ENCODE data around the gene BACE2.
"Not testable (repeated sequence)": the region's sequence is repeated elsewhere in the genome, so short reads cannot be mapped to it uniquely, and the experiment has no call there.

BACE2 gene

GRCh38 chr21:41185802-41186201 is 17.8 kb downstream of the BACE2 start:
- no peak for DNase-seq (ENCODE audit: low spot score)

GRCh38 chr21:41186755-41187536 is 19.0 kb downstream of the BACE2 start:
- DNase-seq (ENCODE audit: low spot score) = no peak

DNA sequence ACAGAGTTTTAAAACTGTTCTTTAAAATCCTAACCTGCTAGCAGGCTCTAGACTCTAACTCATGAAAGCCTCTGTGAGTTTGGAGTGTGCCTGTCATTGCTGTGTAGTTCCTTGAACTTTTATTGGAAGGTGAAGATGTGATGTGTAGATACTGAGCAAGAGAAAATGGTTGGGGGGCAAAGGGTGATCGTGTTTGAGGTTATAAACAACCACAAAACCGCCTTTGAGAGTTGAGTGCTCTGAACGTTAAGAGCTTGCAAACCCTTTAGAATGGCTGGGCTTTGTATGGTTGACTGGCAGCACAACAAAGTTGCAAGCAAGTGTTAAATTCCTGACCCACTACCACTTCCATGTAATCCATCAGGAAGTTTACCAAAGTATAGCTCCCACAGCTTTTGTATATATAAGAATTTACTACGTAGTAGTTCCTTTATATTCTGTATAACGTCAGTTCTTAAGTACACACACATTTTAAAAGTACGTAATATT is 19.6 kb downstream of the BACE2 start:
- DNase-seq (ENCODE audit: low spot score) = no peak

GRCh38 chr21:41188486-41189149 is 20.7 kb downstream of the BACE2 start:
- no peak for DNase-seq (ENCODE audit: low spot score)

GRCh38 chr21:41189150-41189745 is 21.3 kb downstream of the BACE2 start:
- DNase-seq (ENCODE audit: low spot score) = no peak

- not testable (repeated sequence) for DNase-seq (ENCODE audit: low spot score)
These were observed 24.6 kb downstream of the BACE2 start for GRCh38 chr21:41192552-41192951.

- no peak for DNase-seq (ENCODE audit: low spot score)
These were observed 27.4 kb downstream of the BACE2 start for GRCh38 chr21:41195311-41195710.

DNA sequence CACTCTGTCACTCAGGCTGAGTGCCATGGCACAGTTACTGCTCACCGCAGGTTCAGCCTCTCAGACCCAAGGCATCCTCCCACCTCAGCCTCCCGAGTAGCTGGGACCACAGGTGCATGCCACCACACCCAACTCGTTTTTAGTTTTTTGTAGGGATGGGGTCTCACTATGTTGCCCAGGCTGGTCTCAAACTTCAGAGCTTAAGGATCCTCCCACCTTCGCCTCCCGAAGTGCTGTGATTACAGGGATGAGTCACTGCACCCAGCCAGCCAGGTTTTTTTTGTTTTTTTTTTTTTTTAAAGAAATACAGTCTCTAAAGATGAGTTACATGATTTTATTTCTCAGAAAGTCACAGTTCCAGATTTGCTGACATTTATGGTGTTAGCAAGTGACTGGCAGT is 29.0 kb downstream of the BACE2 start:
- DNase-seq (ENCODE audit: low spot score) = no peak

DNA sequence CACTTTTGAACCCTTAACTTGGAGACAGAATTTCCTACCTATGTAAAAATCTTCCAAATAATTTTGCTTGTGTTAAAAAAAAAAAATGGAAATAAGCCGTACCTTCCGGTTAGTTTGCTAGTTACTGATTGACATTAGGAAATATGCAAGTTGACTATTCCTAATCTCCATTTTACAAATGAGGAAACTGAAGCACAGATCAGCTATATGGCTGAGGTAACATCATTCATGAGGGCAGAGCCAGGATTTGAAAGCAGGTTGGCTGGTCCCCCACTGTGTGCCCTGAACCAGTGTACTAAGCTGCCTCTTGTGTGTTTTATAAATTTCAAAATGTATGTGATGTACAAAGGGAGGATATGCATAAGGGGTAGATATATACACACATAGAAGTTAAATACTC is 29.6 kb downstream of the BACE2 start:
- no peak for DNase-seq (ENCODE audit: low spot score)

DNA sequence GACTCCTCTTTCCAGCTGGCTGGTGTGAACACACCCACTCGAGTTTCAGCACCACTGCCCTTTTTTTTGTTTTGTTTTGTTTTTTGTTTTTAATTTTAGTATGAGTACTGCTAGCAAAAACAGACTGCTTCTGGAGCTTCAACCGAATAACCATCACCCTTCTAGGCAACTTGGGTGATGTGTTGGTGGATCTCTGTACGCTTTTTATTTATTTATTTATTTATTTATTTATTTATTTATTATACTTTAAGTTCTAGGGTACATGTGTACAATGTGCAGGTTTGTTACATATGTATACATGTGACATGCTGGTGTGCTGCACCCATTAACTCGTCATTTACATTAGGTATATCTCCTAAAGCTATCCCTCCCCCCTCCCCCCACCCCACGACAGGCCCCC is 30.7 kb downstream of the BACE2 start:
- DNase-seq (ENCODE audit: low spot score) = not testable (repeated sequence)

GRCh38 chr21:41199123-41199522 is 31.2 kb downstream of the BACE2 start:
- no peak for DNase-seq (ENCODE audit: low spot score)

GRCh38 chr21:41199588-41199987 is 31.6 kb downstream of the BACE2 start:
- DNase-seq (ENCODE audit: low spot score) = no peak

DNA sequence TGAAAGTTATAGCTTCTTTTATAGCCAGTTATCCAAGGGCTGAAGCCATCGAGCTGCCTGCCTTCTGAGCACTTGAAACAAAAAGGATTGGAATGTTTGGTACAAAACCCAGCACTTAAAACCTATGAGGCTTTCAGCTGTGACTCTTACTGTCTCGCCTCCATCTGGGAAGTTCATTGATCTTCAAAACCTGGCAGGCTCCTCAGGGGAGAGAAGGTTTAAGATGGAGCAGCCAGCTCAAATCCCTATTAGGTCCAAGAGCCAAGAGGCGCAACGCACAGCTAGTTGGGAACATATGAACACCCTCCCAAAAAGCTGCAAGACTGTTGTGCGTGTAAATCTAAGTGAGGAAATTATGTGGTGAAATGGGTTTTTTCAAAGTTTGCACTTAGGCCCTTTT is 33.4 kb downstream of the BACE2 start:
- DNase-seq (ENCODE audit: low spot score) = no peak

DNA sequence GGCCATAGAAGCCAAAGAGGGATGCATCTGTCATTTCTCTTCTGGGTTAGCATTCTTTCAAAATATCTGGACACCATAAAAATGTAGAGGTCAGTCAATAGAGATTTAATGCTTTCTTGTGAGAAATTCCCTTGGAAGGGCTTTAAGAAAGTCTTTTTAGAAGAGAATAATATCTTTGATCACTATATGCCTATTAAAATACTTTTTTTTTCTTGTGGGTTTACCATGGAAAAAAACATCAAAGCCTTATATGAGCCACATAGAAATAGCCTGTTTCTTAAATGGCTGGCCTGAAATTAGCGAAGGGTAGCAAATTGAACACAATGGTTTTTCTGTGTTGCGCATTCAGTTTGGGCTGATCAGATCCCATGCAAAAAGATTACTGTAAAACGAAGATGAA is 36.8 kb downstream of the BACE2 start:
- no peak for DNase-seq (ENCODE audit: low spot score)

DNA sequence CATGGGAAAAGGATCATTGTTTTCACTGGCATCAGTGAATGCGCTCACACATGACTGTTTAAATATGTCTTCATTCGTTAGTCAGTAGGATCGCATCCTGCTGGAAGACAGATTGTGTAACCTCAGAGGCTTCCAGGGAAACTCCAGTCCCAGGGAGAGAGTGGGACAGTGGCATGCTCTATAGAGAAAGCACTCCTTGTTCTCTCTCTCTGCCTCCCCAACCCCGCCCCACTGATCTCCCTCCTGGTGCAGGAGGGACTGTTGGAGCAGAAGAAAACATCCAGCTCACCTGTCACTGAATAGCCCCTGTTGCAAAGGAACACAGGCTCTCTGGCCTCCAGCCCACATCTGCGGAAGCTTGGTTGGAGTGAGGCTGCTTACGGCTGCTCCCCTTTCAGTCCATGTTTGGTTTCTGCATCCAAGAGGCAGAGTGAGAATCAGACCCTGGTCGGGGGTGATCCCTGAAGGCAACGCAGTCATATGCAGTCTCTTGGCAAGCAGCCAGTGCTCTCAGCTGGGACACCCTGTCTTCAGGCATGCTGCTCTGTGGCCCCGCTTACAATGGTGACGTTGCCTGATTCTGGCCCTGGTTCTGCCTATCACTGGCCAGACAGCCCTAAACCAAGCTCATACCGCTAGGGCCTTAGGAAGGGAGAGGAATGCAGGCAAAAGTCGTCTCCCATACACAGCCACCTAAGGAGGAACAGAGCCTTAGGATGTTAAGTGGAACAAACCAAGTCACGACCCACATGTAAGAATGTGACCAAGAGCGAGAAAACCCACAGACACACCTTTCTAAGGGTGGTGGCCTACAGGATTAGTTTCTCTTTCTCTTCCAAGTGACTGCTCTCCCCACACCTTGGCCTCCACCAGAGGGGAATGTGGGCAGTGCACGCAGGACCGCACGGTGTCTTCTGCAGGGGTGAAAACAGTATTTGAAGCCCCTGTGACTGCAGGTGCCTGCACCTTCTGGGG is 39.7 kb downstream of the BACE2 start:
- DNase-seq (ENCODE audit: low spot score) = no peak

DNA sequence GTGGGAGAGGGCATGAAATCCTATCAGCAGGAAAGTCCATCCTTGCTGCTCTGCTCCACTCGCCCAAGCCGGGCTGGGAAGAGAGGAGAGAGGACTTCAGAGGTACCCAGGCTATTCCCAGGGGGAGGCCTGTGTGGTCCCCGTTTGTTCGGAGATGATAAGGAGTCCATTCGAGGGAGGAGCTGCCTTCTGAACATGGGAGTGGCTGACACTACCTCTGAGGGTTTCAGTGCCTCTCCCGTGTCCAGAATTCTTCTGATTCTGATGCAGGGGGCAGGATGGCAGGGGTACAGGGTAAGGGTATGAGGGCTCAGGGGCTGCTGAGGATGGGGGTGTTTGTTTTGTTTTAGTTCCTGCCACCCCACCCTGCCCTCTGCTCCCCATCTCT is 40.4 kb downstream of the BACE2 start:
- no peak for DNase-seq (ENCODE audit: low spot score)

GRCh38 chr21:41209016-41209619 is 41.2 kb downstream of the BACE2 start:
- DNase-seq (ENCODE audit: low spot score) = no peak

- DNase-seq (ENCODE audit: low spot score) = no peak
These were observed 42.6 kb downstream of the BACE2 start for GRCh38 chr21:41210426-41211059.

GRCh38 chr21:41211060-41211805 is 43.3 kb downstream of the BACE2 start:
- no peak for DNase-seq (ENCODE audit: low spot score)

DNA sequence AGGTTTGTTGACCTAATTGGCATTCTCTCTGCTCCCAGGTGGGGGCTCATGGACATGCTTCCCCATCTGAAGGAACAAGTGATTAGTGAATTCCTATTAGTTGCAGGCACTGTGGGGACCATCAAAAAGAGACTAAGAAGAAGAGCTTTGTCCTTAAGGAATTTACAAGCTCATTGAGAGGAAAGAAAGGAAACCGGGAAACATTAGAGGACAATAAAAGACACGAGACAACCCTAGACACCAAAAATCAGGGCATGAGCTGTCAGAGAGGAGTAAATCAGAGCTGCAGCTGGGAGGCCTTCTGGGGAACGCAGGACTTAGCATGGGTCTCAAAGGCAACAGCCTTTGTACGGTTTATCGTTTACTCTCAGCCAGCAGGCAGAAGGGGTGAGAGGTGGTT is 45.1 kb downstream of the BACE2 start:
- DNase-seq (ENCODE audit: low spot score) = no peak
